NCI-H748 treated with DMSO at 0.1 percent for 48 hours (cell line): ENCODE data around the gene MMP14.

Experiments used
- DNase-seq: peaks from one replicate; lab custom pipeline; 2025; lab: John Stamatoyannopoulos, UW

Gene MMP14

GRCh38 chr14:22861651-22862050 lies 25.3 kb downstream of the MMP14 start:
- no peak for DNase-seq

- no peak for DNase-seq
These were observed 28.6 kb downstream of the MMP14 start for GRCh38 chr14:22864979-22865378.

- no peak for DNase-seq
These were observed 29.3 kb downstream of the MMP14 start for GRCh38 chr14:22865424-22866405.

GRCh38 chr14:22866874-22867273 lies 30.5 kb downstream of the MMP14 start:
- no peak for DNase-seq

GRCh38 chr14:22870811-22871223 lies 34.4 kb downstream of the MMP14 start:
- no peak for DNase-seq

- peak; percentile 89 for DNase-seq
These were observed 35.0 kb downstream of the MMP14 start, which contains the start of gene LRP10 for GRCh38 chr14:22871224-22872032. TSS of gene LRP10 (plus strand) at chr14:22871740. CDS start at chr14:22872304, 564 bp downstream.

- peak; percentile 80 for DNase-seq
These were observed 35.8 kb downstream of the MMP14 start for GRCh38 chr14:22872033-22872832.

GRCh38 chr14:22872833-22873520 lies 36.6 kb downstream of the MMP14 start:
- DNase-seq: no peak

- no peak for DNase-seq
These were observed 38.8 kb downstream of the MMP14 start for GRCh38 chr14:22875003-22875747.

- no peak for DNase-seq
These were observed 39.4 kb downstream of the MMP14 start for GRCh38 chr14:22875748-22876319.

GRCh38 chr14:22877000-22877501 lies 40.7 kb downstream of the MMP14 start:
- no peak for DNase-seq

GRCh38 chr14:22878271-22879246 lies 42.2 kb downstream of the MMP14 start:
- DNase-seq: no peak

GRCh38 chr14:22882064-22882463 lies 45.7 kb downstream of the MMP14 start:
- DNase-seq: no peak

- DNase-seq: no peak
These were observed 46.3 kb downstream of the MMP14 start for GRCh38 chr14:22882529-22883172.

GRCh38 chr14:22883173-22883976 lies 47.0 kb downstream of the MMP14 start, which contains the start of gene REM2:
TSS of gene REM2 (plus strand) at chr14:22883222. CDS start at chr14:22883288, 66 bp downstream.
- DNase-seq: peak; percentile 37

- no peak for DNase-seq
These were observed 47.8 kb downstream of the MMP14 start for GRCh38 chr14:22884076-22884737.
